GM20431 (cell line): ENCODE results near the gene FOXO3.
"Not testable (repeated sequence)": the region's sequence is repeated elsewhere in the genome, so short reads cannot be mapped to it uniquely, and the experiment has no call there.

Experiments used
- in situ Hi-C: fragments of 300-500 bp; cut with MseI, MboI; formaldehyde crosslinking; loops from one replicate; pipeline ENCODE4 v1.15.0; 2020; ENCODE audit warnings: low sequenced_read_pairs; ENCODE audit not compliant: unreplicated experiment

FOXO3 gene

GRCh38 chr6:108651340-108652227 is 90.9 kb downstream of the FOXO3 start:
- in situ Hi-C loops = no loop called here

DNA sequence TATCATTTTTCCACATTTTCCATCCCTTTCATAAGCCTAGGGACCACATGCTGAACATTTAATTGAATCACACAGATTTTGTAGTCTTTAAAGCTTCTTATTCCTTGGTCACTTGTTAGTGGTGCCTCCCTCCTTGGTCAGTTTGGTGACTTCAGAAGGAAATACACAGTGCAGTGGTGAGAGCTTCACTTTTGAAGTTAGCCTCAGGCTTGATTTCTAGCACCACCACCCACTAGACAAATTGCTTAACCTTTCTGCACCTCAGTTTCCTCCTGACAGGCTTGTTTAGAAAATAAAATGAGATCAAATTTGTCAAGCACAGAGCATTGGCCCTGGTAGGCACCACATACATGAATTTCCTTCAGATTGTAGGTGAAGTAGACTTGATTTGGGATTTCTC is 91.7 kb downstream of the FOXO3 start:
- in situ Hi-C loops = no loop called here

GRCh38 chr6:108653949-108654348 is 93.2 kb downstream of the FOXO3 start:
- in situ Hi-C loops = no loop called here

- in situ Hi-C loops = no loop called here
These were observed 93.9 kb downstream of the FOXO3 start for GRCh38 chr6:108654465-108655106.

DNA sequence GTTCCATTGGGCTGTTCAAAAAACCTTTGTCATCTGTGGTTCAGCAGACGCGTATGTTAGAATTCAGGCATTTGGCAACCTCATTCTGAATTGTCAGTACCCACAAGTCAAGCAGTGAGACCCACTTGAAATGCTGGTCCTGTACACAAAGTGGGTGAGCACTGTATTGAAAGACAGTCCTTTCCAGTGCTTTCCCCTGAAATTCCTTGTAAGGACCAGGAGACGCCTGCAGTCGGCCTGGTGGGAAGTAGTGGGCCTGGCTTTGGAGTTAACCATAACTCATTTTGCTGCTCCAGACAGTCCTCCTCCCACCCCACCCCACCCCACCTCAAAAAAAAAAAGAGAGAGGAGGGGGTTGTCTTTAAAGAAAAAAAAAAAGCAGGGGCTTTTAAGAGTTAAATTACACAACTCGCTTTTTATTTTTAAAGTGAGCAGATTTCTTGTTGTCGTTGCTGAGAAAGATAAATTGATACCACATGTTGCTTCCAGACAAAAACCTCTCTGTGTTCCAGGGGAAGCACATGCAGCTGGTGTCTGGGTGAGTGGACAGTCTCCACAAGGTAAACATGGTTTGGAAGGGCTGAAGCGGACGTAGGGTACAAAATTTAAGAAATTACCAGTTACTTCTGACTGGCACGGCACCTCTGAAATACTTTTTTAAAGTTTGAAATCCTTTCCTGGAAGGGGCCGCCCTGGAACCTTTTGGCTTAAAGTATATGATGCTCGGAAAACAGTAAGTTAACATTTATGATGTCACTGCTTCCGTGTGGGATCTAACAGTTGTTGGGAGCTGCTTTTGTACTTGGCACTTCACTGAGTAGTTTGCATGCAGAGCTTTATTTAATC is 95.3 kb downstream of the FOXO3 start:
- in situ Hi-C loops = no loop called here

DNA sequence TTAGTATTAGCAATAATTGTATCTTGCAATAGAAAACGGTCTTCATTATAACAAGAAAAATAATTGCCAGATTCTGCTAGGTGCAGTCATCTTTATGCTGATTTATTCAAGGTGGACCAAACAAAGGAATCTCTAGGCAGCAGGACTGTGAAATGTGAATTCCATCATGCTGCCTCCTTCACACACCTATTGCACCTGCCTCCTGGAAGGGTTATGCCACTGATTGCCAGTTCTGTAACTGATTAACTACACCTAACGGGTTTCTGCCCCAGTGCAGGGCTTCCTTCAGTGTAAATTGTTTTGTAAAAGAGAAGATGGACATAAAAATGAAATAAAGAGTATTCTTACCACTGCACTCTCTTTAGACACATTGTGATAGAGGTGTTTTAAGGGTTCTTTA is 96.1 kb downstream of the FOXO3 start:
- in situ Hi-C loops = no loop called here

GRCh38 chr6:108658174-108658573 is 97.5 kb downstream of the FOXO3 start:
- in situ Hi-C loops = no loop called here

GRCh38 chr6:108658785-108659184 is 98.1 kb downstream of the FOXO3 start:
- in situ Hi-C loops = not testable (repeated sequence)

- in situ Hi-C loops = no loop called here
These were observed 99.5 kb downstream of the FOXO3 start for GRCh38 chr6:108660251-108660650.

DNA sequence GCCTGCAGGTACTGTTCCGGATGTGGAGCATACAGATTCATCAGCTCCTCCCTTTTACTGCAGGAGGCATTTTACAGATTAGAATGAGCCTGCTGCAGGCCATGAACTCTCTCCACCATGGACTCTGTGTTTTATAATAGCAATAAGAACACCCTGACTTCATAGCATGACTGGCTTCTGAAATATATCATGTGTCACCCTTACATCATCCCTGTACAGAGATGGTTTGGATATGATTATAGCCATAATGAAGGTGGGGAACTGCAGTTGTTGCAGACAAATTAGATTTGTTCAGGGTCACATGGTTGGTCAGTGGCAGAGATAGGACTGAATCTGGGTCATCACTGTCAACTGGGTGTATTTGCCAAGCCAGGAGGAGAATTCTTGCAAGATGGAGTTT is 100.7 kb downstream of the FOXO3 start:
- in situ Hi-C loops = no loop called here

- in situ Hi-C loops = no loop called here
These were observed 101.3 kb downstream of the FOXO3 start for GRCh38 chr6:108661982-108662381.

- in situ Hi-C loops = no loop called here
These were observed 102.0 kb downstream of the FOXO3 start for GRCh38 chr6:108662702-108663101.

- in situ Hi-C loops = not testable (repeated sequence)
These were observed 102.9 kb downstream of the FOXO3 start for GRCh38 chr6:108663494-108664064.

- in situ Hi-C loops = no loop called here
These were observed 104.9 kb downstream of the FOXO3 start for GRCh38 chr6:108665495-108666196.

GRCh38 chr6:108666656-108667260 is 106.0 kb downstream of the FOXO3 start:
- in situ Hi-C loops = no loop called here

GRCh38 chr6:108667993-108668392 is 107.3 kb downstream of the FOXO3 start:
- in situ Hi-C loops = no loop called here

GRCh38 chr6:108669673-108670072 is 109.0 kb downstream of the FOXO3 start:
- in situ Hi-C loops = no loop called here

DNA sequence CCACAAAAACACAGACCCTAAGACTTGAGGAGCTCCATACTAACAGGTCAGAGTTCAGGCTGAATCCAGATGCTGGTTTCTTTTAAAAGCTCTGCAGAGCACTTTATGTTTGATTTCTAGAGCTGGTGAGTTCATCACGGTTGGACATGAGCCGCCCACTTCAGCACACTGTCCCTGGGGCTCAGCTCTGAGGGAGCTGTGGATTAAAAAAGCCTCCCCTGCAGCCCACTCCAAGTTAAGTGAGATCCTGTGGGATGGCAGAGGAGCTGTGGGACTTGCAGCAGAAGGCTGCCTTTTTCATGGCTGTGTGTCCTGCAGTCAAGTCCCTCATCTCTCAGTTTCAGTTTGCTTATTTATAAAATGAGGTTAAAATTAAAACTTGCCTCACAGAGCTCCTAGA is 110.5 kb downstream of the FOXO3 start:
- in situ Hi-C loops = no loop called here

DNA sequence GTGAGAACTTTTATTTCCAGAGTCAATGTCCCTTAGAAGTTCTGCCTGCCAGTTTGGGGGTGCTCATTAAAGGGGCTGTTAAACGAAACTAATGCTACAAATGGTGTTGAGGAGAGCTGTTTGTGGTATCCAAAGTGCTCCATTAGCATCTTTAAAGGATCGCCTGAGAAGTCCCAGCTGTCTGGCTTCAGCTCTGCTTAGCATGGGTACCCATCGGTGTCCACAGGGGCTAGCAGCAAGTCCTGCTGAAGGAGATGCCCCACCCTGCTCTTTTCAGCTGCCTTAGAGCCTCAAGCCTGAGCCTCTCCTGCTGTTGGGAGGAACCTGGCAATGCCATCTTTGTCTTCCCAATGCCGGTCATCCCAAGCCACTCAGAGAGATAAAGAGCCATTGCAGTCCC is 111.1 kb downstream of the FOXO3 start:
- in situ Hi-C loops = no loop called here
